Activated CD8-positive, alpha-beta T cell treated with anti-CD3 and anti-CD28 coated beads for 36 hours (primary cell): ENCODE results near the gene KIF13A. TPM values are rescaled to one million over a fixed set of nuclear protein-coding genes. Genes with fewer than 3 reads are reported as not detected.
"Not testable (repeated sequence)": the region's sequence is repeated elsewhere in the genome, so short reads cannot be mapped to it uniquely, and the experiment has no call there.

Experiments used
- ATAC-seq: fragments of 200-7000 bp; cut with Tn5 transposase; one replicate; pipeline ENCODE4 v1.10.0; 2021; ENCODE audit warnings: mild to moderate bottlenecking, moderate library complexity
- CTCF ChIA-PET: fragments of 350-600 bp; sonication (Branson Sonifier 250); formaldehyde crosslinking; loops from one replicate; lab custom pipeline; 2021; ENCODE audit warnings: antibody characterized with exemption; lab: Charles Lee
- POLR2A ChIA-PET: fragments of 350-600 bp; sonication (Branson Sonifier 250); formaldehyde crosslinking; loops from one replicate; lab custom pipeline; 2021; ENCODE audit warnings: antibody characterized with exemption; lab: Charles Lee
- DNase-seq: peaks from one replicate; pipeline ENCODE4 v3.0.0-alpha.2; 2020
- H3K27ac Mint-ChIP-seq: one replicate; pipeline ENCODE4 v1.8.0; 2021; ENCODE audit warnings: mild to moderate bottlenecking, mixed read lengths
- H3K27me3 Mint-ChIP-seq: one replicate; pipeline ENCODE4 v1.8.0; 2021; ENCODE audit warnings: mixed read lengths
- H3K36me3 Mint-ChIP-seq: one replicate; pipeline ENCODE4 v1.8.0; 2021; ENCODE audit warnings: low read depth, mixed read lengths
- H3K4me1 Mint-ChIP-seq: one replicate; pipeline ENCODE4 v1.8.0; 2021; ENCODE audit warnings: low read depth, mixed read lengths
- H3K4me3 Mint-ChIP-seq: one replicate; pipeline ENCODE4 v1.8.0; 2021; ENCODE audit warnings: mild to moderate bottlenecking, moderate library complexity, mixed read lengths
- H3K9me3 Mint-ChIP-seq: one replicate; pipeline ENCODE4 v1.8.0; 2021; ENCODE audit warnings: mixed read lengths
- CTCF ChIP-seq: fragments of 200-600 bp; IDR thresholded peaks from one replicate; pipeline ENCODE4 v1.8.0; 2022; ENCODE audit warnings: antibody characterized with exemption, mild to moderate bottlenecking
- intact Hi-C: fragments of 100-400 bp; cut with micrococcal nuclease; formaldehyde crosslinking; loops from one replicate; pipeline ENCODE4 v1.10.0; 2022
- total RNA-seq, 2 experiments: library from RNA; stranded (reverse); gene quantifications; one replicate each; pipeline ENCODE4 v1.2.3, GENCODE V29; 2021

KIF13A gene
- total RNA-seq, 2 experiments from 2014 or later, result not detected

- intact Hi-C loops, result no loop called here
Measured at GRCh38 chr6:17744019-17744756, 243.2 kb downstream of the KIF13A start.

GRCh38 chr6:17741507-17741906 lies 245.9 kb downstream of the KIF13A start:
- Mint-ChIP-seq H3K4me1 (no peaks in the 10 kb centered on the region), H3K36me3 (peaks cover 2% of the 10 kb centered on the region), H3K27ac (no peak overlapping the region), H3K9me3 (peaks cover 17% of the 10 kb centered on the region), H3K27me3 (no peaks in the 10 kb centered on the region), H3K4me3 (no peak overlapping the region)
- ChIA-PET POLR2A (no interaction called here), CTCF (interaction anchor here (0.6 kb wide), 1 partner anchor 574 kb away, joined by 3 read pairs; no protein-coding TSS in a partner anchor)
- no peak for DNase-seq
- TF ChIP-seq CTCF, result no peak
- ATAC-seq, result no peak
- intact Hi-C loops, result no loop called here

More at GRCh38 chr6:17744019-17744756, 243.2 kb downstream of the KIF13A start:
- no peaks in the 10 kb centered on the region for H3K4me1 Mint-ChIP-seq
- CTCF ChIA-PET, result interaction anchor here (0.6 to 1.5 kb wide), 3 partner anchors 41 to 160 kb away, joined by 3 to 4 read pairs (median 4); no protein-coding TSS in a partner anchor
- H3K9me3 Mint-ChIP-seq, result peaks cover 2% of the 10 kb centered on the region
- H3K27ac Mint-ChIP-seq, result no peak overlapping the region
- ATAC-seq (no peak), DNase-seq (no peak)
- POLR2A ChIA-PET, result interaction anchor here (0.6 kb wide), 1 partner anchor 131 kb away, joined by 4 read pairs; no protein-coding TSS in a partner anchor
- H3K36me3 Mint-ChIP-seq, result peaks cover 2% of the 10 kb centered on the region
- H3K4me3 Mint-ChIP-seq, result no peak overlapping the region
- no peak for TF ChIP-seq CTCF
- no peaks in the 10 kb centered on the region for H3K27me3 Mint-ChIP-seq

GRCh38 chr6:17740559-17741220 lies 246.7 kb downstream of the KIF13A start:
- Mint-ChIP-seq H3K4me3 (no peak overlapping the region), H3K4me1 (no peaks in the 10 kb centered on the region), H3K36me3 (peaks cover 2% of the 10 kb centered on the region), H3K27ac (no peak overlapping the region), H3K27me3 (no peaks in the 10 kb centered on the region), H3K9me3 (peaks cover 17% of the 10 kb centered on the region)
- intact Hi-C loops, result no loop called here
- ChIA-PET POLR2A (no interaction called here), CTCF (interaction anchor here (0.5 kb wide), 1 partner anchor 27 kb away, joined by 3 read pairs; no protein-coding TSS in a partner anchor)
- TF ChIP-seq CTCF, result no peak
- ATAC-seq (no peak), DNase-seq (no peak)

- H3K27ac Mint-ChIP-seq, result no peak overlapping the region
- H3K36me3 Mint-ChIP-seq, result peaks cover 2% of the 10 kb centered on the region
- no peaks in the 10 kb centered on the region for H3K27me3 Mint-ChIP-seq
- no peak for TF ChIP-seq CTCF
- no peaks in the 10 kb centered on the region for H3K4me1 Mint-ChIP-seq
- ChIA-PET POLR2A (no interaction called here), CTCF (no interaction called here)
- intact Hi-C loops, result no loop called here
- peaks cover 17% of the 10 kb centered on the region for H3K9me3 Mint-ChIP-seq
- DNase-seq, result no peak
- ATAC-seq, result no peak
- H3K4me3 Mint-ChIP-seq, result no peak overlapping the region
Measured at GRCh38 chr6:17737704-17738252, 249.7 kb downstream of the KIF13A start.

- H3K27ac Mint-ChIP-seq, intact Hi-C loops, H3K27me3 Mint-ChIP-seq, CTCF ChIA-PET, H3K36me3 Mint-ChIP-seq, H3K4me3 Mint-ChIP-seq, ATAC-seq, H3K4me1 Mint-ChIP-seq, DNase-seq, POLR2A ChIA-PET: not testable (repeated sequence)
- peaks cover 17% of the 10 kb centered on the region for H3K9me3 Mint-ChIP-seq
Measured at GRCh38 chr6:17735311-17735710, 252.1 kb downstream of the KIF13A start.
